H1 (cell line): ENCODE results near the gene MGST2. TPM values are rescaled to one million over a fixed set of nuclear protein-coding genes. Genes with fewer than 3 reads are reported as not detected.

ENCODE experiments used
- CTCF ChIA-PET: fragments of 300-600 bp; sonication (Branson Sonifier 250); formaldehyde crosslinking; loops from one replicate; lab custom pipeline; 2021; ENCODE audit not compliant: partially characterized antibody; lab: Charles Lee
- POLR2A ChIA-PET: fragments of 300-600 bp; sonication (Branson Sonifier 250); formaldehyde crosslinking; loops from one replicate; lab custom pipeline; 2021; ENCODE audit warnings: inconsistent platforms; ENCODE audit not compliant: partially characterized antibody; lab: Charles Lee
- DNase-seq, 2 experiments: peaks; one replicate each; pipeline versions ENCODE4 v3.0.0 to v3.0.0-alpha.2; 2010 to 2022; ENCODE audit warnings: low spot score in 2 of 2, low read depth in 1 of 2, mixed read lengths in 1 of 2
- FAIRE-seq: peaks from 2 replicates; lab custom pipeline; 2011; peaks lifted over from hg19 to GRCh38; lab: Jason Lieb, UNC
- H2AFZ ChIP-seq: 2 replicates; pipeline ENCODE4 v1.8.1; 2012; ENCODE audit warnings: low read length, inconsistent platforms
- H2AK5ac ChIP-seq: 2 replicates; pipeline ENCODE4 v1.6.1; 2013; ENCODE audit warnings: low read depth, low read length
- H2BK120ac ChIP-seq: replicated peaks from 2 replicates; pipeline ENCODE3; 2013; ENCODE audit warnings: low read depth, low read length, inconsistent platforms
- H2BK12ac ChIP-seq: 2 replicates; pipeline ENCODE4 v1.6.1; 2013; ENCODE audit warnings: low read depth, low read length
- H2BK15ac ChIP-seq: 2 replicates; pipeline ENCODE4 v1.6.1; 2013; ENCODE audit warnings: low read length
- H2BK20ac ChIP-seq: 2 replicates; pipeline ENCODE4 v1.6.1; 2013; ENCODE audit warnings: low read length
- H2BK5ac ChIP-seq: 2 replicates; pipeline ENCODE4 v1.6.1; 2013; ENCODE audit warnings: low read depth, low read length
- H3K14ac ChIP-seq: 2 replicates; pipeline ENCODE4 v1.6.1; 2013; ENCODE audit warnings: inconsistent platforms; ENCODE audit not compliant: insufficient read length
- H3K18ac ChIP-seq: 2 replicates; pipeline ENCODE4 v1.6.1; 2013; ENCODE audit warnings: low read length; ENCODE audit errors: extremely low read depth
- H3K23ac ChIP-seq: 2 replicates; pipeline ENCODE4 v1.6.1; 2013; ENCODE audit warnings: inconsistent platforms; ENCODE audit not compliant: insufficient read length
- H3K23me2 ChIP-seq: 2 replicates; pipeline ENCODE4 v1.6.1; 2013; ENCODE audit warnings: low read depth, low read length
- H3K27ac ChIP-seq: 2 replicates; pipeline ENCODE4 v1.6.1; 2011; ENCODE audit warnings: low read depth, low read length, inconsistent platforms
- H3K27me3 ChIP-seq, 4 experiments: replicated peaks in 1 of 4; 1 replicate in 1 of 4; 2 replicates in 3 of 4; pipeline versions ENCODE4 v1.6.1 to v1.8.1; 2011 to 2013; ENCODE audit warnings: low read length in 3 of 4, mild to moderate bottlenecking in 3 of 4, inconsistent platforms in 2 of 4, mixed read lengths in 2 of 4, moderate library complexity in 1 of 4; ENCODE audit not compliant: control insufficient read depth in 3 of 4, insufficient read depth in 3 of 4; ENCODE audit errors: extremely low read depth in 1 of 4
- H3K36me3 ChIP-seq, 4 experiments: 2 replicates each; pipeline versions ENCODE4 v1.6.1 to v1.8.1; 2011 to 2013; ENCODE audit warnings: mild to moderate bottlenecking in 4 of 4, low read length in 3 of 4, moderate library complexity in 2 of 4, control low read depth in 1 of 4, inconsistent platforms in 1 of 4; ENCODE audit not compliant: insufficient read depth in 4 of 4, control insufficient read depth in 2 of 4
- H3K4ac ChIP-seq: replicated peaks from 2 replicates; pipeline ENCODE3; 2013; ENCODE audit warnings: low read length, low read depth, mixed read lengths, inconsistent platforms; ENCODE audit not compliant: insufficient read length
- H3K4me1 ChIP-seq, 4 experiments: replicated peaks in 1 of 4; 1 replicate in 1 of 4; 2 replicates in 3 of 4; pipeline versions ENCODE4 v1.6.1 to v1.8.1; 2011 to 2013; ENCODE audit warnings: low read length in 3 of 4, inconsistent platforms in 2 of 4, mixed read lengths in 1 of 4; ENCODE audit not compliant: insufficient read depth in 4 of 4, control insufficient read depth in 3 of 4
- H3K4me2 ChIP-seq, 2 experiments: 2 replicates each; pipeline versions ENCODE4 v1.6.1 to v1.8.1; 2011 to 2013; ENCODE audit warnings: low read depth in 2 of 2, low read length in 2 of 2, control low read depth in 1 of 2, inconsistent platforms in 1 of 2, mild to moderate bottlenecking in 1 of 2; ENCODE audit not compliant: insufficient read depth in 1 of 2
- H3K4me3 ChIP-seq, 4 experiments: fragments of 200-600, 300-600 bp in 1 of 4; sonication (generic), shearing (Covaris generic), sonication (Bioruptor Twin) in 1 of 4; 2 replicates each; pipeline versions ENCODE4 v1.5.1 to v1.8.1; 2011 to 2016; ENCODE audit warnings: low read length in 4 of 4, low read depth in 3 of 4, control low read depth in 2 of 4, inconsistent platforms in 2 of 4, mild to moderate bottlenecking in 2 of 4, mixed read lengths in 1 of 4, moderate library complexity in 1 of 4; ENCODE audit not compliant: insufficient read depth in 2 of 4; ENCODE audit errors: extremely low read depth in 1 of 4
- H3K56ac ChIP-seq: replicated peaks from 2 replicates; pipeline ENCODE3; 2013; ENCODE audit warnings: low read depth, mild to moderate bottlenecking, mixed read lengths, low read length, inconsistent platforms; ENCODE audit not compliant: insufficient read length
- H3K79me1 ChIP-seq: 2 replicates; pipeline ENCODE4 v1.6.1; 2013; ENCODE audit warnings: low read depth, low read length, control low read depth
- H3K79me2 ChIP-seq, 2 experiments: 2 replicates each; pipeline versions ENCODE4 v1.6.1 to v1.8.1; 2012 to 2013; ENCODE audit warnings: low read length in 2 of 2, mild to moderate bottlenecking in 2 of 2, inconsistent platforms in 1 of 2; ENCODE audit not compliant: insufficient read depth in 2 of 2, control insufficient read depth in 1 of 2
- H3K9ac ChIP-seq, 4 experiments: replicated peaks in 1 of 4; 1 replicate in 1 of 4; 2 replicates in 3 of 4; pipeline versions ENCODE4 v1.6.1 to v1.8.1; 2011 to 2013; ENCODE audit warnings: low read depth in 3 of 4, low read length in 3 of 4, control low read depth in 2 of 4, mild to moderate bottlenecking in 2 of 4, moderate library complexity in 2 of 4, inconsistent platforms in 1 of 4; ENCODE audit errors: extremely low read depth in 1 of 4
- H3K9me3 ChIP-seq, 2 experiments: 2 replicates each; pipeline versions ENCODE4 v1.6.1 to v1.8.1; 2012 to 2013; ENCODE audit warnings: mild to moderate bottlenecking in 2 of 2, moderate library complexity in 2 of 2, control low read depth in 1 of 2, inconsistent platforms in 1 of 2, low read depth in 1 of 2, low read length in 1 of 2, mixed read lengths in 1 of 2; ENCODE audit not compliant: insufficient read depth in 2 of 2
- H4K20me1 ChIP-seq, 2 experiments: replicated peaks in 1 of 2; 2 replicates each; pipeline versions ENCODE3 to v1.8.1; 2011 to 2013; ENCODE audit warnings: inconsistent platforms in 2 of 2, low read length in 2 of 2, mild to moderate bottlenecking in 1 of 2; ENCODE audit not compliant: insufficient read depth in 2 of 2, control insufficient read depth in 1 of 2
- H4K5ac ChIP-seq: 2 replicates; pipeline ENCODE4 v1.6.1; 2013; ENCODE audit warnings: low read length, low read depth, mixed read lengths, inconsistent platforms; ENCODE audit not compliant: insufficient read length
- H4K8ac ChIP-seq: 2 replicates; pipeline ENCODE4 v1.8.0; 2013; ENCODE audit warnings: mild to moderate bottlenecking, moderate library complexity, low read length, inconsistent platforms; ENCODE audit not compliant: insufficient read depth; ENCODE audit errors: extremely low read depth
- H4K91ac ChIP-seq: replicated peaks from 2 replicates; pipeline ENCODE3; 2013; ENCODE audit warnings: low read length, mixed read lengths, inconsistent platforms; ENCODE audit not compliant: insufficient read length
- CHD2 ChIP-seq: IDR thresholded peaks from 2 replicates; pipeline ENCODE4 v1.6.1; 2012; ENCODE audit warnings: low read length, improper control_type of control experiment
- EP300 ChIP-seq, 2 experiments: IDR thresholded peaks; 1 replicate in 1 of 2; 2 replicates in 1 of 2; pipeline ENCODE4 v1.6.1; 2011 to 2012; ENCODE audit warnings: low read depth in 2 of 2, low read length in 2 of 2, mild to moderate bottlenecking in 2 of 2, borderline replicate concordance in 1 of 2, inconsistent platforms in 1 of 2, moderate library complexity in 1 of 2
- GABPA ChIP-seq: IDR thresholded peaks from 2 replicates; pipeline ENCODE4 v1.6.1; 2011; ENCODE audit warnings: mild to moderate bottlenecking, low read length, moderate library complexity, borderline replicate concordance; ENCODE audit not compliant: insufficient read depth
- KDM1A ChIP-seq: fragments of 200-600, 300-600 bp; sonication (generic); IDR thresholded peaks from 2 replicates; pipeline ENCODE4 v1.7.1; 2016; ENCODE audit warnings: mild to moderate bottlenecking, low read length, borderline replicate concordance
- RAD21 ChIP-seq, 2 experiments: IDR thresholded peaks in 1 of 2; conservative IDR thresholded peaks in 1 of 2; 2 replicates each; pipeline ENCODE4 v1.6.1; 2011; ENCODE audit warnings: low read depth in 2 of 2, low read length in 2 of 2, improper control_type of control experiment in 1 of 2, inconsistent platforms in 1 of 2, mild to moderate bottlenecking in 1 of 2, moderate library complexity in 1 of 2
- SIX5 ChIP-seq: IDR thresholded peaks from 2 replicates; pipeline ENCODE4 v1.6.1; 2011; ENCODE audit warnings: mild to moderate bottlenecking, low read depth, low read length
- TAF7 ChIP-seq: optimal IDR thresholded peaks from 2 replicates; pipeline ENCODE3; 2011; ENCODE audit warnings: low read depth, mild to moderate bottlenecking, inconsistent platforms, low read length, moderate library complexity, borderline replicate concordance
- WGBS, 2 experiments: shearing (Covaris generic) in 1 of 2; methylation state at CpG; one replicate each; pipeline versions ENCODE4 v1.1.6 to v1.1.7; 2013 to 2015; ENCODE audit warnings: low lambda C conversion rate in 2 of 2, mixed read lengths in 2 of 2, inconsistent platforms in 1 of 2, low coverage in 1 of 2, missing lambda C conversion rate in 1 of 2; ENCODE audit not compliant: insufficient replicate concordance in 2 of 2, insufficient coverage in 1 of 2, insufficient read length in 1 of 2; ENCODE audit errors: extremely low coverage in 1 of 2, missing lambda C conversion rate in 1 of 2; 5-methylcytosine and 5-hydroxymethylcytosine counted together
- polyA plus RNA-seq, 7 experiments: library from polyadenylated mRNA; depleted of rRNA in 3 of 7; stranded (reverse) in 5 of 7; unstranded in 2 of 7; fragments of >200 nt in 5 of 7; fragments of 200-250 nt in 2 of 7; gene quantifications; 1 replicate in 5 of 7; 2 replicates in 1 of 7; 4 replicates in 1 of 7; pipeline versions ENCODE4 v1.2.1 to v1.2.3, GENCODE V29; 2011 to 2013; ENCODE audit warnings: missing spikeins in 2 of 7, mixed read lengths in 2 of 7
- total RNA-seq: library from RNA; stranded (reverse); fragmentation: NEBNext Ultra II Directional; extraction: Animal tissue kit (Norgen Biotek cat#: 25700); gene quantifications from 2 replicates; pipeline ENCODE4 v1.2.1, GENCODE V29; 2021
- TF ChIP-seq, protein P1 (sequence below): IDR thresholded peaks from 2 replicates; pipeline ENCODE4 v1.6.1; 2011; ENCODE audit warnings: low read length, improper control_type of control experiment

Gene MGST2
- total and polyA plus RNA-seq, 2 of the 8 experiments (the other 6 are each of a cell fraction or from before 2014, with no cell fraction given), result 8.0 to 13.6 TPM

DNA sequence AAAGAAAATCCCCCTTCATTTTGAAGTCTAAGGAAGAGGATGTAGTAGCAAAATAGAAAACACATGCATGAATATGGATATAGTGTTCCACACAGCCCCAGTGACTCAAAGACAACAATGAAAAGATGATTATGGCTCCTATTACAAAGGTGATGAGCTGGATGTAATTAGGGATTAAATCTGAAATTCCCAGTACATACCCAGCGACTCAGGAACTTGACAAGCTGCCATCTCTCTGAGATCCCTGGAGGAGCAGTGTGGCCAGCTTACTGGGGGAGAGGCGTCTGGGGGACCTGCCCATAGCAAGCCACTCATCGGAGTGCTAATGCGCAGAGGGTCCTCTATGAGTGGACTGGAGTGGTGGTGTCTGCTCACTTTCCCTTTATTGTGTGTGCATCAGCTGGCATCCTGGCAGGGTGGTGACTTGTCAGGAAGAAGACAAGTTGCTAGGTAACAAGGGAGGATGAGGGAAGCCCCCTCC is 42.7 kb upstream of the MGST2 start:
- H3K27ac ChIP-seq, result no peak overlapping the region
- POLR2A ChIA-PET, result interaction anchor here (1.5 kb wide), 1 partner anchor 9 kb away, joined by 4 read pairs; no protein-coding TSS in a partner anchor
- no peak overlapping the region for H3K14ac ChIP-seq
- no peak overlapping the region for H2BK120ac ChIP-seq
- no peak overlapping the region for H3K4ac ChIP-seq
- H4K20me1 ChIP-seq, result peaks cover 0 to 2% of the 10 kb centered on the region in 2 experiments
- H2BK5ac ChIP-seq, result no peak overlapping the region
- FAIRE-seq (no peak), DNase-seq (no peak)
- no peak overlapping the region for H3K18ac ChIP-seq
- H3K4me1 ChIP-seq, result peaks cover 3 to 10% (median 6%) of the 10 kb centered on the region in 4 experiments; a peak in 5 of 7 replicates
- no peak overlapping the region for H2AK5ac ChIP-seq
- no peak overlapping the region for H3K56ac ChIP-seq
- no peak overlapping the region for H4K8ac ChIP-seq
- no peaks in the 10 kb centered on the region for H3K9me3 ChIP-seq
- H3K4me3 ChIP-seq, result no peak overlapping the region
- no peak overlapping the region for H2AFZ ChIP-seq
- H3K27me3 ChIP-seq, result peaks cover 40 to 67% (median 56%) of the 10 kb centered on the region in 4 experiments
- no peak overlapping the region for H3K9ac ChIP-seq
- H2BK12ac ChIP-seq, result no peak overlapping the region
- no peak overlapping the region for H3K4me2 ChIP-seq
- 70% methylated on average over 4 of the region's 4 CpGs; no CpG with 5 or more reads in 1 of the 2 experiments for WGBS, 2 experiments
- no peak overlapping the region for H4K91ac ChIP-seq
- H4K5ac ChIP-seq, result no peak overlapping the region
- H3K23me2 ChIP-seq, result no peaks in the 10 kb centered on the region; the same call in 1 of the 2 replicates
- TF ChIP-seq CHD2 (no peak), GABPA (no peak), TAF7 (no peak), RAD21 (IDR thresholded peaks at IDR 0.05 in 1 of 2, conservative IDR thresholded peaks at IDR 0.05 in 1 of 2; ENCODE audit: low read depth in 2 of 2, low read length in 2 of 2) (no peak), EP300 (IDR thresholded peaks at IDR 0.05; ENCODE audit: borderline replicate concordance in 1 of 2, low read depth in 2 of 2, low read length in 2 of 2) (no peak), KDM1A (no peak), SIX5 (no peak)
- TF ChIP-seq, protein P1, sequence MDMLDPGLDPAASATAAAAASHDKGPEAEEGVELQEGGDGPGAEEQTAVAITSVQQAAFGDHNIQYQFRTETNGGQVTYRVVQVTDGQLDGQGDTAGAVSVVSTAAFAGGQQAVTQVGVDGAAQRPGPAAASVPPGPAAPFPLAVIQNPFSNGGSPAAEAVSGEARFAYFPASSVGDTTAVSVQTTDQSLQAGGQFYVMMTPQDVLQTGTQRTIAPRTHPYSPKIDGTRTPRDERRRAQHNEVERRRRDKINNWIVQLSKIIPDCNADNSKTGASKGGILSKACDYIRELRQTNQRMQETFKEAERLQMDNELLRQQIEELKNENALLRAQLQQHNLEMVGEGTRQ, result no peak
- H2BK15ac ChIP-seq, result no peak overlapping the region
- H3K23ac ChIP-seq, result no peak overlapping the region
- no peaks in the 10 kb centered on the region for H3K79me2 ChIP-seq
- no peaks in the 10 kb centered on the region for H3K79me1 ChIP-seq
- CTCF ChIA-PET, result interaction anchor here (0.8 to 18.2 kb wide), 5 partner anchors 11 to 125 kb away, joined by 3 to 264 read pairs (median 3); no protein-coding TSS in a partner anchor
- H3K36me3 ChIP-seq, result no peaks in the 10 kb centered on the region; a peak in 1 of 8 replicates
- no peak overlapping the region for H2BK20ac ChIP-seq
